ENCODE data around the gene GIPC1. TPM values are rescaled to one million over a fixed set of nuclear protein-coding genes. Genes with fewer than 3 reads are reported as not detected.
A peak's percentile ranks its signal among the peaks of the same experiment; 100 is the strongest.

The GIPC1 gene
- total and polyA plus RNA-seq, 9 of the 15 experiments (the other 6 are each of a cell fraction or from before 2014, with no cell fraction given): 0.49 to 54.7 (median 24.8) TPM

DNA sequence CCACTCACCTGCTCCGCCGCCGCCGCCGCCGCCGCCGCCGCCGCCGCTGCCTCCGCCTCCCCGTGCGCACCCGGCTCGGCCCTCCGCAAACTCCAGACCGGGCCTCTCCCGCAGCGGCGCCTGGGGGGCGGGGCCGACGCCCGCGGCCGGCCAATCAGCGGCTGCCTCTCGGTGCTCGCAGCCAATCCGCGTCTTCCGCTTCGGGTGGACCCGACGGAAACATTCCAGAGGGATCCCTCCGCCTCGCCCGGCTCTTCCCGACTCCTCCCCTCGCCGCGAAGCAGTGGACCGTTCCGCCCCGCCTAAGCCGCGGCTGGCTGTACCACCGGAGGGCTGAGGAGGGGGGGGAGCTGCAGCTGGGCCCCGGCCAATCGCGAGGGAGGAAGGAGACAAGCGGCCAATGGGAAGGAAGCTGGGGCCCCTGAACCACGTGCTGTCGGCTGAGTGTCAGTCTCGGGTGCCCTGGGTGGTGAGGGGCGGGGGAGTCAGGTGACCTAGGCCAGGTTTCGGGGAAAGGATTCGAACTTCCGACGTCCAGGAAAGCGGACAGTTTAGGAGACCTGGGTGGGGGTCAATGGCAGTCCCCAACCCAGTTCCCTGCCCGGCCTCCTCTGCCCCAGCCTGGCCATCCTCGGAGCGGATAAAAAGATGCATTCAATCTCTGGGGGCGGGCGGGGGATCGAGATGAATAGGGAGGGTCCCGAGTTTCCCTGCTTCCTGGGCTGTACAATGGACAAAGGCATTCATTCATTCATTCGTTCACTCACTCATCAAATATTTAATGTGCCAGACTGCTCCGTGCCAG, at the start of gene GIPC1 (continued):
- TF ChIP-seq, protein P1, sequence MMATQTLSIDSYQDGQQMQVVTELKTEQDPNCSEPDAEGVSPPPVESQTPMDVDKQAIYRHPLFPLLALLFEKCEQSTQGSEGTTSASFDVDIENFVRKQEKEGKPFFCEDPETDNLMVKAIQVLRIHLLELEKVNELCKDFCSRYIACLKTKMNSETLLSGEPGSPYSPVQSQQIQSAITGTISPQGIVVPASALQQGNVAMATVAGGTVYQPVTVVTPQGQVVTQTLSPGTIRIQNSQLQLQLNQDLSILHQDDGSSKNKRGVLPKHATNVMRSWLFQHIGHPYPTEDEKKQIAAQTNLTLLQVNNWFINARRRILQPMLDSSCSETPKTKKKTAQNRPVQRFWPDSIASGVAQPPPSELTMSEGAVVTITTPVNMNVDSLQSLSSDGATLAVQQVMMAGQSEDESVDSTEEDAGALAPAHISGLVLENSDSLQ (IDR thresholded peaks at IDR 0.05): peak; percentile 94
- TF ChIP-seq SMAD1 (IDR thresholded peaks at IDR 0.05; ENCODE audit: low read depth, low read length, partially characterized antibody): no peak
- TF ChIP-seq FOXK2 (conservative IDR thresholded peaks at IDR 0.05 in 1 of 2, IDR thresholded peaks at IDR 0.05 in 1 of 2; ENCODE audit: low read depth in 2 of 2): peak; percentile 60 to 99; a peak in 3 of 4 replicates
- peak; percentile 87 for TF ChIP-seq NFIC (IDR thresholded peaks at IDR 0.05)
- TF ChIP-seq ZBTB7A (IDR thresholded peaks at IDR 0.05; ENCODE audit: borderline replicate concordance, control insufficient read depth, low read depth, low read length): 0 out of 2 replicates have a peak, but pooled peaks have one; percentile 47
- TF ChIP-seq HMG20B (CRISPR knock-in tag; IDR thresholded peaks at IDR 0.05): no peak
- 0 out of 2 replicates have a peak, but pooled peaks have one; percentile 23 for TF ChIP-seq NCOA1 (IDR thresholded peaks at IDR 0.05; ENCODE audit: low read depth)
- peak; percentile 75 for TF ChIP-seq EP400 (IDR thresholded peaks at IDR 0.05)
- TF ChIP-seq TEAD4 (IDR thresholded peaks at IDR 0.05; ENCODE audit: low read length): peak; percentile 59; the same call in 1 of the 2 replicates
- TF ChIP-seq TEAD4 (CRISPR knock-in tag; IDR thresholded peaks at IDR 0.05; ENCODE audit: borderline replicate concordance): no peak
- 0 out of 2 replicates have a peak, but pooled peaks have one; percentile 46 for TF ChIP-seq E2F3 (CRISPR knock-in tag; IDR thresholded peaks at IDR 0.05)
- no peak; a peak in 3 of 4 replicates for TF ChIP-seq KDM1A (IDR thresholded peaks at IDR 0.05)
- 0 out of 2 replicates have a peak, but pooled peaks have one; percentile 29 for TF ChIP-seq TAF7 (tag; IDR thresholded peaks at IDR 0.05)
- no peak; a peak in 1 of 4 replicates for TF ChIP-seq SIN3A (IDR thresholded peaks at IDR 0.05; ENCODE audit: borderline replicate concordance in 2 of 2, control insufficient read depth in 1 of 2, low read depth in 2 of 2, low read length in 2 of 2)
- TF ChIP-seq PCBP1 (IDR thresholded peaks at IDR 0.05; ENCODE audit: low read depth, low read length, poor library complexity, severe bottlenecking): peak; percentile 86
- TF ChIP-seq NR2C2 (CRISPR knock-in tag; IDR thresholded peaks at IDR 0.05): no peak
- peak; percentile 54; the same call in 1 of the 2 replicates for TF ChIP-seq NR2C2 (tag; IDR thresholded peaks at IDR 0.05)
- TF ChIP-seq FOS (IDR thresholded peaks at IDR 0.05; ENCODE audit: extremely low read depth, insufficient read length): peak; percentile 89
- peak; percentile 71; the same call in 1 of the 2 replicates for TF ChIP-seq PHF21A (IDR thresholded peaks at IDR 0.05; ENCODE audit: borderline replicate concordance, low read depth)
- TF ChIP-seq KAT8 (IDR thresholded peaks at IDR 0.05; ENCODE audit: low read depth): no peak
- peak; percentile 90 for TF ChIP-seq SMAD4 (CRISPR knock-in tag; conservative IDR thresholded peaks at IDR 0.05)
- TF ChIP-seq XRCC4 (IDR thresholded peaks at IDR 0.05; ENCODE audit: extremely low read depth, insufficient read depth, insufficient read length): no peak
- TF ChIP-seq LCOR (CRISPR knock-in tag; IDR thresholded peaks at IDR 0.05): peak; percentile 71; the same call in 1 of the 2 replicates
- peak; percentile 33; the same call in 1 of the 2 replicates for TF ChIP-seq ZNF384 (IDR thresholded peaks at IDR 0.05; ENCODE audit: low read depth, low read length)
- TF ChIP-seq MBD2 (IDR thresholded peaks at IDR 0.05; ENCODE audit: borderline replicate concordance, low read depth): peak; percentile 98

All from K562 (cell line).